ENCODE measurements around the gene ELP6.
"Not testable (repeated sequence)": the region's sequence is repeated elsewhere in the genome, so short reads cannot be mapped to it uniquely, and the experiment has no call there.

The ELP6 gene

GRCh38 chr3:47473391-47473790 is 40.1 kb downstream of the ELP6 start:
- no peak overlapping the region for H3K4me3 ChIP-seq (ENCODE audit: low read depth, low read length)
- no peak for DNase-seq (ENCODE audit: low read depth)
- TF ChIP-seq CTCF (IDR thresholded peaks at IDR 0.05; ENCODE audit: insufficient read depth, low read depth, low read length, missing control alignments): no peak

DNA sequence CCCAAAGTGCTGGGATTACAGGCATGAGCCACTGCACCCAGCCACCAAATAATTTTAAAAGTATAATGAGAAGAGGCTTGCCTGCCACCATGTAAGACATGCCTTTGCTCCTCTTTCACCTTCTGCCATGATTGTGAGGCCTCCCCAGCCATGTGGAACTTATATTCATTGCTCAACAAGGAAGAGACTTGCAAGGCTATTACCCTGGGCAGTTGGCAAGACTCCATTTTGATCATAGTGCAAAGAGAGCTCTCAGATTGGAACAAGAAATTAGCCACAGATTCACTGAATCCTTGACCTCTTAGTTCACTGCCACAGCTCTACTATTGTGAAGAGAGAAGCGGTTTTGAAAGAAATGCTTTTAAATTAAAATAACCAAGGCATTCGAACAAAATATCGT is 43.9 kb downstream of the ELP6 start:
- no peak overlapping the region for H3K4me3 ChIP-seq (ENCODE audit: low read depth, low read length)
- no peak for TF ChIP-seq CTCF (IDR thresholded peaks at IDR 0.05; ENCODE audit: insufficient read depth, low read depth, low read length, missing control alignments)
- DNase-seq (ENCODE audit: low read depth): no peak

DNA sequence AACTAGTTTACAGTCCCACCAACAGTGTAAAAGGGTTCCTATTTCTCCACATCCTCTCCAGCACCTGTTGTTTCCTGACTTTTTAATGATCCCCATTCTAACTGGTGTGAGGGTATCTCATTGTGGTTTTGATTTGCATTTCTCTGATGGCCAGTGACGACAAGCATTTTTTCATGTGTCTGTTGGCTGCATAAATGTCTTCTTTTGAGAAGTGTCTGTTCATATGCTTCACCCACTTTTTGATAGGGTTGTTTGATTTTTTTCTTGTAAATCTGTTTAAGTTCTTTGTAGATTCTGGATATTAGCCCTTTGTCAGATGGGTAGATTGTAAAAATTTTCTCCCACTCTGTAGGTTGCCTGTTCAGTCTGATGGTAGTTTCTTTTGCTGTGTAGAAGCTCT is 45.2 kb downstream of the ELP6 start:
- not testable (repeated sequence) for H3K4me3 ChIP-seq (ENCODE audit: low read depth, low read length); DNase-seq (ENCODE audit: low read depth)

DNA sequence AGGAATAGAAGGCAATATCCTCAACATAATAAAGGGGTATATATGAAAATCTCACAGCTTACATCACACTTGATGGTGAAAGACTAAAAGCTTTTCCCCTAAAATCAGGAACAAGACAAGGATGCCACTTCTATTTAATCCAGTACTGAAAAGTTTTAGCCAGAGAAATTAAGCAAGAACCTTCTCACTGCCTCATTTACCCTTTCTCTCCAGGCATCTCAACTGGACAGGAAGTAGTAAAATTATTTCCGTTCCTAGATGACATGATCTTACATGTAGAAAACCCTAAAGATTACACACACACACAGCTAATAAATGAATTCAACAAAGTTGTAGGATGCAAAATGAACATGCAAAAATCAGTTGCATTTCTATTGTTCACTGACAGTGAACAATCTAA is 48.9 kb downstream of the ELP6 start:
- DNase-seq (ENCODE audit: low read depth): peak; percentile 52
- no peak overlapping the region for H3K4me3 ChIP-seq (ENCODE audit: low read depth, low read length)
- no peak for TF ChIP-seq CTCF (IDR thresholded peaks at IDR 0.05; ENCODE audit: insufficient read depth, low read depth, low read length, missing control alignments)

DNA sequence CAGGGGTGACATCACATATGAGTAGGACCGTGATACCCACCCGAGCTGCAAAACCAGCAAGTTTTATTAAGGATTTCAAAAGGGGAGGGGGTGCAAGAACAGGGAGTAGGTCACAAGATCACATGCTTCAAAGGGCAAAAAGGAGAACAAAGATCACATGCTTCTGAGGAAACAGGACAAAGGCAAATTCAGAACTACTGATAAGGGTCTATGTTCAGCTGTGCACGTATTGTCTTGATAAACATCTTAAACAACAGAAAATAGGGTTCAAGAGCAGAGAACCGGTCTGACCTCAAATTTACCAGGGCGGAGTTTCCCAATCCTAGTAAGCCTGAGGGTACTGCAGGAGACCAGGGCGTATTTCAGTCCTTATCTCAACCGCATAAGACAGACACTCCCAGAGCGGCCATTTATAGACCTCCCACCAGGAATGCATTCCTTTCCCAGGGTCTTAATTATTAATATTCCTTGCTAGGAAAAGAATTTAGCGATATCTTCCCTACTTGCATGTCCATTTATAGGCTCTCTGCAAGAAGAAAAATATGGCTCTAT is 53.9 kb downstream of the ELP6 start:
- DNase-seq (ENCODE audit: low read depth); H3K4me3 ChIP-seq (ENCODE audit: low read depth, low read length): not testable (repeated sequence)

DNA sequence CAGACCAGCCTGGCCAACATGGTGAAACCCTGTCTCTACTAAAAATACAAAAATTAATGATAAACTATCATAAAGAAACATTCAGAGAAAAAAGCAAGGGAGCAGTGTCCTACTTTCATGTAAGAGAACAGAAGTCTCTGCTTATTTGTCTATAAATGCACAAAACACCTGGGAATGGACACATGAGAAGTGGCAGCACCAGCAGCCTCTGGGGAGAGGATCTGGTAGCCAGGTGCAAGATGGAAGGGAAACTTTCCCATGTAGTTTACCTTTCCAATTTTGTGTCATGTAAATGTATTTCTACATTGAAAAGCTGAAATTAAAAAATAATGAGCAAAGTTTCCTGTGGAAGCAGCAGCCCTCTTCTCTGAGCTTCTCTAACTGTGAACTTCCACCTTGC is 56.5 kb downstream of the ELP6 start:
- DNase-seq (ENCODE audit: low read depth): no peak
- no peak for TF ChIP-seq CTCF (IDR thresholded peaks at IDR 0.05; ENCODE audit: insufficient read depth, low read depth, low read length, missing control alignments)
- no peak overlapping the region for H3K4me3 ChIP-seq (ENCODE audit: low read depth, low read length)

GRCh38 chr3:47455806-47456452 is 57.6 kb downstream of the ELP6 start:
- H3K4me3 ChIP-seq (ENCODE audit: low read depth, low read length): no peak overlapping the region
- DNase-seq (ENCODE audit: low read depth): no peak
- no peak for TF ChIP-seq CTCF (IDR thresholded peaks at IDR 0.05; ENCODE audit: insufficient read depth, low read depth, low read length, missing control alignments)

DNA sequence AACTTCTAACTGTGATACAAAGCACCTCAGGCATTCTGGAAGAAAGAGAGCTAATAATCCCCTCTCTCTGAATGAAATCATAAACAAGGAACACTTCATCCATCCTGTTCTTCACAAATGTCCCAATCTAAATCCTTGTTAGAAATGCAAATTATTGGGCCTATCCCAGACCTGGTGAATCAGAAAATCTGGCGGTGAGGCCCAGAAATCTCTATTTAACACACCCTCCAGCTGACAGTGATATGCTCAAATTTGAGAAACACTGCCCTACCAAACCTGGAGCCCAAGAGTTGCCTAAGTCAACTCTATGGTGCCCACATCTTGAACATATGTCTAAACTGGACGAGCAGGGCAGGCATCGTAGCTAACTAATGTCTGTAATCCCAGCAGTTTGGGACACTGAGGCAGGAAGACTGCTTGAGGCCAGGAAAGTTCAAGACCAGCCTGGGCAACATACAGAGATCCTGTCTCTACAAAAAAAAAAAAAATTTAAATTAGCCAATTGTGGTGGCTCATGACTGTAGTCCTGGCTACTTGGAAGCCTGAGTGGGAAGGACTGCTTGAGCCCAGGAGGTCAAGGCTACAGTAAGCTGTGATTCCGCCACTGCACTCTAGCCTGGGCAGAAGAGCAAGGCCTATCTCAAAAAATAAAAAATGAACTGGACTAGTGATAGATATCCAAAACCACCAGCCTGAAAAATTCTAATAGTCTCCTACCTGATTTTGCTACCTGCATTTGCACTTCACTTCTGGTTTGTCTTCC is 60.9 kb downstream of the ELP6 start:
- no peak overlapping the region for H3K4me3 ChIP-seq (ENCODE audit: low read depth, low read length)
- TF ChIP-seq CTCF (IDR thresholded peaks at IDR 0.05; ENCODE audit: insufficient read depth, low read depth, low read length, missing control alignments): no peak
- DNase-seq (ENCODE audit: low read depth): no peak
